AG04450 (cell line): Measurements from ENCODE around the gene LHFPL6. TPM values are rescaled to one million over a fixed set of nuclear protein-coding genes. Genes with fewer than 3 reads are reported as not detected.

Source experiments
- CTCF ChIA-PET: fragments of 300-600, 350-600 bp; formaldehyde crosslinking; extraction: SDS; loops from one replicate; lab custom pipeline; 2022; ENCODE audit warnings: antibody characterized with exemption, inconsistent platforms; lab: Charles Lee
- POLR2A ChIA-PET: fragments of 350-600 bp; formaldehyde crosslinking; extraction: SDS; loops from one replicate; lab custom pipeline; 2021; ENCODE audit warnings: antibody characterized with exemption, inconsistent platforms; lab: Yijun Ruan, JAX
- DNase-seq: peaks from one replicate; pipeline ENCODE4 v3.0.0-alpha.2; 2011; ENCODE audit warnings: low read depth, low spot score
- H3K27ac ChIP-seq: one replicate; pipeline ENCODE4 v1.5.1; 2012; ENCODE audit warnings: low read depth, low read length, control low read depth
- H3K27me3 ChIP-seq: one replicate; pipeline ENCODE4 v1.6.0; 2012; ENCODE audit warnings: low read length; ENCODE audit not compliant: control insufficient read depth, insufficient read depth
- H3K4me3 ChIP-seq: 2 replicates; pipeline ENCODE4 v1.5.1; 2011; ENCODE audit warnings: mild to moderate bottlenecking, low read depth, low read length, control low read depth
- H3K9me3 ChIP-seq: 2 replicates; pipeline ENCODE4 v1.5.1; 2012; ENCODE audit warnings: low read length; ENCODE audit not compliant: control insufficient read depth, insufficient read depth
- polyA plus RNA-seq: library from polyadenylated mRNA; depleted of rRNA; stranded (reverse); fragments of >200 nt; gene quantifications from 2 replicates; pipeline ENCODE4 v1.2.3, GENCODE V29; 2011
- TF ChIP-seq, protein P1 (sequence below): IDR thresholded peaks from 2 replicates; pipeline ENCODE4 v1.5.1; 2011; ENCODE audit warnings: low read depth, low read length, control low read depth, inconsistent platforms

Gene LHFPL6
- polyA plus RNA-seq, 1 experiment: 40.3 TPM

DNA sequence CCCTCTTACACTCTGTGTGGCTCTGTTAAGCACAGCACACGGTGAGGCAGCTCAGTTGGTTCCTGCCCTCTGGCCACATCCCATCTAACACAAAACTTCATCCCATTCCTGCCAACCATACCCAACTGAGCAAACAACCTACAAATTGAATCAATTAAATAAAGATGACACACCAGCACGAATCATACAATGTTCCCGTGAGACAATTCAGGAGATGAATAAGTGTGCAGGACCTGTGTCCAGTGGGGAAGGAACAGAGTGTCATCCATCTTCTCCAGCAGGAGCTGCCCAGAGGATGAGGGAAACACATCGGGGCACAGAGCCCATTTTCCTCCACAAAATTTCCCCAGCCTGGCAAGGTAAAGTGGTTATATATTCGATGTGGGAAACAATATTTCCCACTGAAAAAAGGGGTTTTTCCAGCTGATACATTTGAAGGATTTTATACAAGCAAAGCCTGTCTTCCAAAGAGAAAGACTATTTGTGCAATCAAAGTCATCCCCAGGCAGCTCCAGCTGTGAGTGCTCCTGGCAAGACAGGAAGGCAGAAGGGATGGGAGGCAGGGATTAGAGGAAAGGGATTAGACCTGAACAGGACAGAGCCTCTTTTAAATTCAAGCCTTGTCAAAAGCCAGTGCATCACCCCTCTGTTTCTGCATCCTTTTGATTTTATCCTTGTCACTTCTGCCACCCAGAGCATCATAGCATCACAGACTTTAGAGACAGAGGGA lies 240.2 kb downstream of the LHFPL6 start:
- POLR2A ChIA-PET: no interaction called here
- no peak for DNase-seq
- H3K4me3 ChIP-seq: no peak overlapping the region
- no peaks in the 10 kb centered on the region for H3K27me3 ChIP-seq
- no peaks in the 10 kb centered on the region for H3K9me3 ChIP-seq
- TF ChIP-seq, protein P1, sequence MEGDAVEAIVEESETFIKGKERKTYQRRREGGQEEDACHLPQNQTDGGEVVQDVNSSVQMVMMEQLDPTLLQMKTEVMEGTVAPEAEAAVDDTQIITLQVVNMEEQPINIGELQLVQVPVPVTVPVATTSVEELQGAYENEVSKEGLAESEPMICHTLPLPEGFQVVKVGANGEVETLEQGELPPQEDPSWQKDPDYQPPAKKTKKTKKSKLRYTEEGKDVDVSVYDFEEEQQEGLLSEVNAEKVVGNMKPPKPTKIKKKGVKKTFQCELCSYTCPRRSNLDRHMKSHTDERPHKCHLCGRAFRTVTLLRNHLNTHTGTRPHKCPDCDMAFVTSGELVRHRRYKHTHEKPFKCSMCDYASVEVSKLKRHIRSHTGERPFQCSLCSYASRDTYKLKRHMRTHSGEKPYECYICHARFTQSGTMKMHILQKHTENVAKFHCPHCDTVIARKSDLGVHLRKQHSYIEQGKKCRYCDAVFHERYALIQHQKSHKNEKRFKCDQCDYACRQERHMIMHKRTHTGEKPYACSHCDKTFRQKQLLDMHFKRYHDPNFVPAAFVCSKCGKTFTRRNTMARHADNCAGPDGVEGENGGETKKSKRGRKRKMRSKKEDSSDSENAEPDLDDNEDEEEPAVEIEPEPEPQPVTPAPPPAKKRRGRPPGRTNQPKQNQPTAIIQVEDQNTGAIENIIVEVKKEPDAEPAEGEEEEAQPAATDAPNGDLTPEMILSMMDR: no peak
- no peak overlapping the region for H3K27ac ChIP-seq
- CTCF ChIA-PET: no interaction called here

DNA sequence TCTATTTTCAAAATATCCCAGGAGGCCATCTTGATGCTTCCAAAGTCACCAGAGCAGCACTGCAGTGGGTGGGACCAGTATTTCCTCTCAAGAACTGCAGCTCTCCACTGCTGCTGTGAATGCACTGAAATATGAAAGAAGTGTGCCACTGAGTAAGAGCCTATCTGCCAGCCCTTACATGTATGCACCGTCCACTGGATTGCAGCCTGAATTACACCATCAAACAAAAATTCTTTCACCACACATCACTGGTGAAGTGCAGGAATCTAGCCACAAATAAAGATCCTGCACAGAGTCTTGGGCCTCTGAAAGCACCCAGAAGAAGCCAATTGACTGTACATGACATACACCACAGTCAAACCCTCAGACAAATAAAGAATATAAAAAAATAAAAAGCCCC lies 249.0 kb downstream of the LHFPL6 start:
- no peak for DNase-seq
- Histone ChIP-seq H3K27me3 (no peaks in the 10 kb centered on the region), H3K9me3 (no peaks in the 10 kb centered on the region), H3K27ac (no peak overlapping the region), H3K4me3 (no peak overlapping the region)
- TF ChIP-seq, protein P1: no peak
- CTCF ChIA-PET: no interaction called here
- POLR2A ChIA-PET: no interaction called here

DNA sequence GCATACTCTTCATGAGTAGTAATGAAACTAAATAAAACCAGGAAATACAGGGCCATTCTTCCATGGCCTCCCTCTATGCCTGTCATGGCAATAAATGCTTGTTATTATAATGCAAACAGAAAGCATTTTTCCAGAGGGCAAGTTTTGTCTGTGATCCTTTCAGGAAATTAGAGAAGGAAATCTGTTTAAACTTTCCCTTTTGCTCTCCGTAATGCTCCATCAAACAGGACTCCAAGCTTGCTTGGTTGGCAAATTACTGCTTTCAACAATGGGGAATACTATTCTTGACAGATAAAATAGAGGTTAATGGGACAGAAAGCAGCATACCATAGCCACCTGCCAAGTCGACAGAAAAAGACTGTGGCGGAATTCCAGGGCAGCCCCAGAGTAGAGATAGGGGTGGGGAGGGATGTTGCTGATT lies 252.5 kb downstream of the LHFPL6 start:
- ChIA-PET POLR2A (no interaction called here), CTCF (no interaction called here)
- no peak overlapping the region for H3K4me3 ChIP-seq
- no peak overlapping the region for H3K27ac ChIP-seq
- no peak for DNase-seq
- H3K9me3 ChIP-seq: no peaks in the 10 kb centered on the region
- no peaks in the 10 kb centered on the region for H3K27me3 ChIP-seq
- TF ChIP-seq, protein P1: no peak

DNA sequence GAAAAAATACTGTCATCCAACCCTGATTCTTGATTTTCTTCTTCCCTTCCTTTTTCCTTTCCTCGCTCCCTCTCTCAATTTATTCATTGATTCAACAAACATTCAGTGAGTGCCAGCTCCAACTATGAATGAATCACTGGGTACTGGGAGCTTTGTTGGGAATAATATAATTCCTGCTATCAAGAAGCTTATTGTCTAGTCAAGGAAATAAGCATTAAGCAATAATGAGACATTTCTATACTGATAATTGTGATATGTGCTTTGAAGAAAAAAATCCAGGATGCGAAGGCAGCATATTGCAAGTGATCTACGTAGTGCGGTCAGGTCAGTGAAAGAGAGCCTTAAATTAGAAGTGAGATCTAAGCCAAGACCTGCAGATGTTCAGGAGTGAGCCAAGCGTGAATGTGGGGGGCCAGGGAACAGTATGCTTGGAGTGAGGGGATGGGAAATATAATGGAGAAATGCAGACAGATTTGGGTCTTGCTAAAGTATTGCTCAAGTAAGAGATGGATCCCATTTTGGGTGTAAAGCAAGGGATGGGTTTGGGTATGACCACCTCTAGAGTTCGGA lies 253.5 kb downstream of the LHFPL6 start:
- no peak overlapping the region for H3K4me3 ChIP-seq
- H3K9me3 ChIP-seq: no peaks in the 10 kb centered on the region
- no peak overlapping the region for H3K27ac ChIP-seq
- ChIA-PET POLR2A (no interaction called here), CTCF (no interaction called here)
- TF ChIP-seq, protein P1: no peak
- H3K27me3 ChIP-seq: no peaks in the 10 kb centered on the region
- no peak for DNase-seq
